ENCODE data around the gene RBM18.

GRCh38 chr9:122220673-122221182 lies 43.9 kb downstream of the RBM18 start:
- TF ChIP-seq, protein P1, sequence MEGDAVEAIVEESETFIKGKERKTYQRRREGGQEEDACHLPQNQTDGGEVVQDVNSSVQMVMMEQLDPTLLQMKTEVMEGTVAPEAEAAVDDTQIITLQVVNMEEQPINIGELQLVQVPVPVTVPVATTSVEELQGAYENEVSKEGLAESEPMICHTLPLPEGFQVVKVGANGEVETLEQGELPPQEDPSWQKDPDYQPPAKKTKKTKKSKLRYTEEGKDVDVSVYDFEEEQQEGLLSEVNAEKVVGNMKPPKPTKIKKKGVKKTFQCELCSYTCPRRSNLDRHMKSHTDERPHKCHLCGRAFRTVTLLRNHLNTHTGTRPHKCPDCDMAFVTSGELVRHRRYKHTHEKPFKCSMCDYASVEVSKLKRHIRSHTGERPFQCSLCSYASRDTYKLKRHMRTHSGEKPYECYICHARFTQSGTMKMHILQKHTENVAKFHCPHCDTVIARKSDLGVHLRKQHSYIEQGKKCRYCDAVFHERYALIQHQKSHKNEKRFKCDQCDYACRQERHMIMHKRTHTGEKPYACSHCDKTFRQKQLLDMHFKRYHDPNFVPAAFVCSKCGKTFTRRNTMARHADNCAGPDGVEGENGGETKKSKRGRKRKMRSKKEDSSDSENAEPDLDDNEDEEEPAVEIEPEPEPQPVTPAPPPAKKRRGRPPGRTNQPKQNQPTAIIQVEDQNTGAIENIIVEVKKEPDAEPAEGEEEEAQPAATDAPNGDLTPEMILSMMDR (IDR thresholded peaks at IDR 0.05; ENCODE audit: low read depth, low read length) = no peak
- no peak for TF ChIP-seq EZH2phosphoT487 (IDR thresholded peaks at IDR 0.05; ENCODE audit: low read depth)

Measured in OCI-LY3 (cell line).